Fibroblast of upper back skin (primary cell): ENCODE results near the gene SAP30BP.

Experiments
- DNase-seq: peaks from one replicate; pipeline ENCODE4 v3.0.0-alpha.2; 2013

The SAP30BP gene

GRCh38 chr17:75691801-75692626, 24.9 kb downstream of the SAP30BP start:
- no peak for DNase-seq

GRCh38 chr17:75692976-75693375, 25.8 kb downstream of the SAP30BP start:
- no peak for DNase-seq

- peak; percentile 81 for DNase-seq
These were observed 26.7 kb downstream of the SAP30BP start for GRCh38 chr17:75693500-75694481.

- no peak for DNase-seq
These were observed 27.4 kb downstream of the SAP30BP start for GRCh38 chr17:75694536-75694935.

- no peak for DNase-seq
These were observed 28.1 kb downstream of the SAP30BP start for GRCh38 chr17:75695141-75695829.

GRCh38 chr17:75695830-75696271, 28.7 kb downstream of the SAP30BP start:
- DNase-seq, result no peak

GRCh38 chr17:75697651-75698291, 30.6 kb downstream of the SAP30BP start:
- no peak for DNase-seq

- no peak for DNase-seq
These were observed 31.5 kb downstream of the SAP30BP start for GRCh38 chr17:75698659-75699058.

GRCh38 chr17:75701288-75701687, 34.1 kb downstream of the SAP30BP start:
- no peak for DNase-seq

- no peak for DNase-seq
These were observed 36.1 kb downstream of the SAP30BP start for GRCh38 chr17:75703191-75703590.

GRCh38 chr17:75703591-75703990, 36.5 kb downstream of the SAP30BP start:
- DNase-seq, result no peak

- DNase-seq, result no peak
These were observed 38.1 kb downstream of the SAP30BP start for GRCh38 chr17:75704963-75705875.

- no peak for DNase-seq
These were observed 39.0 kb downstream of the SAP30BP start for GRCh38 chr17:75706042-75706728.

- DNase-seq, result no peak
These were observed 40.0 kb downstream of the SAP30BP start for GRCh38 chr17:75707079-75707571.

GRCh38 chr17:75712446-75712845, 45.3 kb downstream of the SAP30BP start:
- DNase-seq, result no peak

GRCh38 chr17:75719732-75720131, 52.6 kb downstream of the SAP30BP start:
- DNase-seq, result no peak

GRCh38 chr17:75720656-75721462, 53.7 kb downstream of the SAP30BP start, which contains the start of gene ITGB4:
TSS of gene ITGB4 (plus strand) at chr17:75721459. CDS start at chr17:75724704, 3,245 bp downstream.
- DNase-seq, result no peak

GRCh38 chr17:75721463-75722011, 54.4 kb downstream of the SAP30BP start:
- DNase-seq, result no peak

- no peak for DNase-seq
These were observed 54.9 kb downstream of the SAP30BP start for GRCh38 chr17:75722076-75722475.
